Activated T-cell treated with anti-CD3 and anti-CD28 coated beads for 4 hours (primary cell): ENCODE results near the gene REST.
"Not testable (repeated sequence)": the region's sequence is repeated elsewhere in the genome, so short reads cannot be mapped to it uniquely, and the experiment has no call there.

ENCODE experiments used
- DNase-seq: peaks from one replicate; pipeline ENCODE4 v3.0.0-alpha.2; 2020

Gene REST

GRCh38 chr4:56910172-56910967, 2.7 kb downstream of the REST start:
- no peak for DNase-seq

GRCh38 chr4:56914336-56914735, 6.6 kb downstream of the REST start:
- DNase-seq = no peak

GRCh38 chr4:56914977-56915376, 7.3 kb downstream of the REST start:
- DNase-seq = not testable (repeated sequence)

- DNase-seq = no peak
Measured at GRCh38 chr4:56927196-56927595, 19.5 kb downstream of the REST start.

GRCh38 chr4:56930638-56931037, 22.9 kb downstream of the REST start:
- DNase-seq = no peak

- DNase-seq = no peak
Measured at GRCh38 chr4:56931924-56932323, 24.2 kb downstream of the REST start.

- no peak for DNase-seq
Measured at GRCh38 chr4:56937262-56937661, 29.6 kb downstream of the REST start.

- not testable (repeated sequence) for DNase-seq
Measured at GRCh38 chr4:56939826-56940225, 32.1 kb downstream of the REST start.

GRCh38 chr4:56940403-56940802, 32.7 kb downstream of the REST start:
- DNase-seq = no peak

GRCh38 chr4:56940971-56941370, 33.3 kb downstream of the REST start:
- DNase-seq = no peak

GRCh38 chr4:56941403-56941802, 33.7 kb downstream of the REST start:
- no peak for DNase-seq

GRCh38 chr4:56953680-56954520, 46.2 kb downstream of the REST start:
- no peak for DNase-seq

GRCh38 chr4:56958111-56958517, 50.4 kb downstream of the REST start:
- no peak for DNase-seq

- no peak for DNase-seq
Measured at GRCh38 chr4:56959100-56959499, 51.4 kb downstream of the REST start.

GRCh38 chr4:56961107-56961500, 53.4 kb downstream of the REST start:
- no peak for DNase-seq

- no peak for DNase-seq
Measured at GRCh38 chr4:56971383-56971782, 63.7 kb downstream of the REST start.

GRCh38 chr4:56972389-56972788, 64.7 kb downstream of the REST start:
- DNase-seq = no peak

GRCh38 chr4:56972809-56973208, 65.1 kb downstream of the REST start:
- no peak for DNase-seq

- no peak for DNase-seq
Measured at GRCh38 chr4:56973336-56973735, 65.6 kb downstream of the REST start.

GRCh38 chr4:56976283-56976836, 68.7 kb downstream of the REST start:
- no peak for DNase-seq

- DNase-seq = peak; percentile 31
Measured at GRCh38 chr4:56976837-56977320, 69.2 kb downstream of the REST start.

GRCh38 chr4:56977321-56978012, 69.8 kb downstream of the REST start, which contains the start of gene NOA1:
Gene NOA1, minus strand, starts transcription at chr4:56977606. Its CDS starts 21 bp downstream, at chr4:56977585.
- peak; percentile 96 for DNase-seq

GRCh38 chr4:56978750-56979303, 71.1 kb downstream of the REST start, which contains the start of gene POLR2B:
Gene POLR2B, plus strand, starts transcription at chr4:56978896. Its CDS starts 90 bp downstream, at chr4:56978986.
- peak; percentile 81 for DNase-seq
